ENCODE results near the gene UBALD2.
"Not testable (repeated sequence)": the region's sequence is repeated elsewhere in the genome, so short reads cannot be mapped to it uniquely, and the experiment has no call there.

Gene UBALD2

DNA sequence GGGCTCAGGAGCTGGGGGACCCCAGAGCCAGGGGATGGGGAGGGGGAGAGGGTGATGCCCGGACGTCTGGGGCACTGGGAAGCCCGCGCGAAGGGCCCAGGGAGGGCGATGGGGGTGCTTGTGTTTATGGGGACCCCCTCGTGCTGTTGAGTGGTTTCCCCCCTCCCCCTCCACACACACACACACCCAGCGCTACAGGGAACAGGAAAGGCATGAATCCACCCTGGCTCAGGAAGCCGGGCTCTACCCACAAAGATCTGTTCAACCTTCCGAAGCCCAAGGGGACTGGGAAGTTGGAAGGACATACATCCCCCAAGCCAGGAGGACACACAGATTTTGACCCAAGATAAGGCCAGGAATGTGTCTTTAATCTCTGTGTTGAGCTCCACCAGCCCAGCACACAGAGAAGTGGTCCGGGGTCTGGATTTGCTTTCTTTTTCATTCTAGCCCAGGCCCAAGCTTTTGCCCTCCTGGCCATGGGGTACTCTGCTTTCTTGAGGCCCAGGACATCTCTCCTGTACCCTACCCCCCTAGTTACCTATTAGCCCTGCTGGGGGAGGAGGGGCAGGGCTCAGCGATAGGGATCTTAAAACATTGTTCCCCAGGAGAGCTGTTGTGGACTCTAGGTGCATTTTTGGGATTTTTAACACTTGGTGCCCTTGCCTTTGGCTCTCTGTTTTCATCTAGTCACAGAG lies 1.2 kb downstream of the UBALD2 start:
- no peak for DNase-seq

DNA sequence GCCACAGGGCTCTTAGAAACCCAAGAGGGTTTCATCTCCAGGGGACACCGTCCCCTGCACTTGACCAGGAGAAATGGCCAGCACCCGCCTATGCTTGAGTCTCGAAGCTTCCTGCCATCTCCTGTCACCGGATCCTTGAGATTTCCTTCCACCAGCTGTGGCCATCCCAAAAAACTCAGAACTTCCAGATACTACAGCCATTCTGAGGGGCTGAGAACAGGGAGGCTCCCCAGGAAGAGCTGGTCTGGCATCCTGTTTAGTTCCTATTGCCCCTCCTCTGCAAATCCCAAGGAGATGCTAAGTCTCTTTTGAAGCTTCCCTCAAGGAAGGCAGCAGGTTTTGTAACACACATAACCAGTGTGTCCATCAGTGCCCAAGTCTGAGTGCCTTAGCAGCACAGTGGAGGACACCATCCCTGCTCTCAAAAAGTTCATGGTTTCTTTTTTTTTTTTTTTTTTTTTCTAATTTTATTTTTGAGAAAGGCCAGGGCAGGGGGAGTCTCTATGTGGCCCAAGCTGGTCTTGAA lies 2.0 kb downstream of the UBALD2 start:
- DNase-seq = no peak

DNA sequence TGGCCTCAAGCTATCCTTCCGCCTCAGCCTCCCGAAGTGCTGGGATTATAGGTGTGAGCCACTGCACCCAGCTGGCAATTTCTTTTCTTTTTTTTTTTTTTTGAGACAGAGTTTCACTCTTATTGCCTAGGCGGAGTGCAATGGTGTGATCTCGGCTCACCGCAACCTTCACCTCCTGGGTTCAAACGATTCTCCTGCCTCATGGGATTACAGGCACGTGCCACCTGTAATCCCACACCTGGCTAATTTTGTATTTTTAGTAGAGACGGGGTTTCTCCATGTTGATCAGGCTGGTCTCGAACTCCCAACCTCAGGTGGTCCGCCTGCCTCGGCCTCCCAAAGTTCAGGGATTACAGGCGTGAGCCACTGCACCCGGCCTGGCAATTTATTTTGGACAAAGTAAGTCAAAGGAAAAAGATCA lies 2.4 kb downstream of the UBALD2 start:
- DNase-seq = not testable (repeated sequence)

DNA sequence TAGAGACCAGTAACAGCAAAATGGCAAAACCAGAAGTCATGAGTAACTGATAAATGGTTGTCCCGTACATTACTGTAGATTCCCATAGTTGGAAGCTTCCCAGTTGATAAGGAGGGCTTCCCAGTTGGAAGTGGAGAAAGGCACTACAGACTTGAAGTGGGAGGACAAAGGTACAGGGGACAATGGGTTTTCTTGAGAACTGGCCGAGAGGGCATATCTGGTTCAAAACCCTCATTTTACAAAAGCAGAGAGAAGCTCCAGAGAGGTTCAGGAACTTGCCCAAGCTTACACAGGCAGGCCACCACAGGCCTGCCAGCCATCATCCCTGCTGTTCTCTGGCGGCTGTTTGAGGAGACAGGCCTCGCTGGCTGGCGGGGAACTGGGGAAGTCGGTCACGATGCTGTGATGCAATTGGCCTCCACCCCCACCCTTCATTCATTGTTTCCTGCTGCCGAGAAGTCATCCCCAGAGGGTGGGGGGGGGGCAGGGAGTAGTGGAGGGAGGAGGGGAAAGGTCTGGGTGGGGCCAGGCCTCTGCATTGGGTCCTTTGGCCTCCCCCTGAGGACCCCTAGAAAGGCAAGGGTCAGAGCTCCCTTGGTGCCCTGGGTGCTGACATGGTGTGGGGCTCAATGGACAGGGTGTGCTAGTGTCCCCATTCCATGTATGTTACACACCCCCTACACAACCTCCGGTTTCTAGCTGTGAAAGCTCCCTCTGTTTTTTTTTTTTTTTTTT lies 3.0 kb downstream of the UBALD2 start:
- peak; percentile 67 for DNase-seq

GRCh38 chr17:76268991-76269981 lies 4.1 kb downstream of the UBALD2 start:
- DNase-seq = no peak

DNA sequence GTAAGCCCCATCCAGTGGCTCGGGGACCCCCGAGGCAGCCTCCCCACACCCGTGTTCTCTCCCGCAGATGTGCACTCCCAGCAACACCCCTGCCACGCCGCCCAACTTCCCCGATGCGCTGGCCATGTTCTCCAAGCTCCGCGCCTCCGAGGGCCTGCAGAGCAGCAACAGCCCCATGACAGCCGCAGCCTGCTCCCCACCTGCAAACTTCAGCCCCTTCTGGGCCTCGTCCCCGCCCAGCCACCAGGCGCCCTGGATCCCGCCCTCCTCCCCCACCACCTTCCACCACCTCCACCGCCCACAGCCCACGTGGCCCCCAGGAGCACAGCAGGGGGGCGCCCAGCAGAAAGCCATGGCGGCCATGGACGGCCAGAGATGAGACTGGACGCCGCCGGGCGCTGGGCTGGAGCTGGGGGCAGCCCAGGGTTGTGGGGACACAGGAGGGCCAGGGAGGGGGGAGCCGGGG lies 5.0 kb downstream of the UBALD2 start:
- no peak for DNase-seq

- no peak for DNase-seq
Measured at GRCh38 chr17:76270770-76271668, 5.9 kb downstream of the UBALD2 start.

DNA sequence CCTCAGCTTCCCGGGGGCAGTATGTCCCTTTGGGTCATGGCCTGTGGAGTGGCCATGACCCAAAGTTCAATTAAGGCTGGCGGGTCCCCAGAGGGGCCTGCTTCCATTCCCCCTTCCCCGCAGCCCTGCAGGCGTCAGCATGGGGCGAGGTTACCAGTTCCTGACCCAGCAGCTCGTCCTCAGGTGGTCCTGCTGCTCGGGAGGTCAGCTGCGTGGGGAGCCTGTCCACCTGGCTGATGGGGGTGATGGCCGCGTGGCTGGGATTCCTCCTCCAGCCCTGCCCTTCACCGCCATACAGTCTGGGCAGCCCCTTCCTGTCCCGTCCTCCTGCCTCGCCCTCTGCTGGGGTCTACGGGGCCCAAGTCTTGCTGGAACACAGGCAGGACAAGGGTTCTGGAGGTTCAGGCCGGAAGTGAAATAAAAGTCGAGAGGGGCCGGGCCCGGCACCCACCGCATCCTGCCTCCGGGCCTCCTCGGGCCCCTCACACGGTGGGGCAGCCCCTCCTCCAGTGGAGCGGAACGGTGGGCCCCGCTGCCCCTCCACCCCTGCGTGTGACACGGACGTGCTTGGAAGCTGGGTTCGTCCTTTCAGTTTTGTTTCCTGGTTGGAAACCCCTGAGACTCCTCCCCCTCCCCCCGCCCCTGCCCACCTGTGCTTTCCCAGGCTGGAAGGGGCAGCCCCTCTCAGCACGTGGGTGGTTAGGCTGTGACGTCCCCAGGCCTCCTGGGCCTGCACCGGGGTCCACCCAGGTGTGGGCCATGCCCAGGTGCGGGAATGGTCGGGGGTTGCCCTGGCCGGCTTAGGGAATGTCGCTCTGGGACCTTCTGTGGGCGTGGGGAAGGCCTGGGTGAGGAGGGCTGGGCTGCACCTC lies 6.8 kb downstream of the UBALD2 start:
- DNase-seq = no peak

- no peak for DNase-seq
Measured at GRCh38 chr17:76272541-76273444, 7.6 kb downstream of the UBALD2 start.

DNA sequence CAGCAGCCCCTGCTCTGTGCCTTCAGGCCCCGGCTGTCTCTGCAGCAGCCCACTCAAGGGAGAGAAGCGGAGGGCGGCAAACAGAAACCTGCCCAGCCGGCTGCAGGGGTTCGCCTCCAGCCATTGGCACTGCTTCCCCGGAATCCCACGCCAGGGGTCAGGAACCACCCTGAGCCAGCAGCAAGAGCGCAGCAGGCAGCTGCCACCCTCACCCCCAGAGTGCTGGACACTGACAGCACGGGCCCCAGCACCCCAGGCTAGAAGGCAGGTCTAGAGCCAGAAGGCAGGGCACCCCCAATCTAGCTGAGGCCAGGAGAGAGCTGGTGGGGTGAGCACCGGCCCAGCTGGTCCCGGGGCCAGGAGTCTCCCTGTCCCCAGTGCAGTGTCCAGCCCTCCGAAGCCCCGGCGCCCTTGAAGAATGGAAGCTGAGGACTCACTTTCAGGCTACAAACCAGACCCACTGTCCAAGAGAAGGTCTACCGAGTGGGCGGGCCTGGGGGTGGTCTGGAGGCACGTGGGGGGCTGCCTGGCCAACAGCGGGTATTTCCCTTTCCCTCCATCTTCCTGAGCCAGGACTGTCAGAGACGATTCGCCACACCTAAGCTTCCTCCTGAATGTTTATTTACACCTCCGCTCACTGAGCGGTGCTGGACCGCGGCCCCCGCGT lies 8.4 kb downstream of the UBALD2 start:
- DNase-seq = no peak

DNA sequence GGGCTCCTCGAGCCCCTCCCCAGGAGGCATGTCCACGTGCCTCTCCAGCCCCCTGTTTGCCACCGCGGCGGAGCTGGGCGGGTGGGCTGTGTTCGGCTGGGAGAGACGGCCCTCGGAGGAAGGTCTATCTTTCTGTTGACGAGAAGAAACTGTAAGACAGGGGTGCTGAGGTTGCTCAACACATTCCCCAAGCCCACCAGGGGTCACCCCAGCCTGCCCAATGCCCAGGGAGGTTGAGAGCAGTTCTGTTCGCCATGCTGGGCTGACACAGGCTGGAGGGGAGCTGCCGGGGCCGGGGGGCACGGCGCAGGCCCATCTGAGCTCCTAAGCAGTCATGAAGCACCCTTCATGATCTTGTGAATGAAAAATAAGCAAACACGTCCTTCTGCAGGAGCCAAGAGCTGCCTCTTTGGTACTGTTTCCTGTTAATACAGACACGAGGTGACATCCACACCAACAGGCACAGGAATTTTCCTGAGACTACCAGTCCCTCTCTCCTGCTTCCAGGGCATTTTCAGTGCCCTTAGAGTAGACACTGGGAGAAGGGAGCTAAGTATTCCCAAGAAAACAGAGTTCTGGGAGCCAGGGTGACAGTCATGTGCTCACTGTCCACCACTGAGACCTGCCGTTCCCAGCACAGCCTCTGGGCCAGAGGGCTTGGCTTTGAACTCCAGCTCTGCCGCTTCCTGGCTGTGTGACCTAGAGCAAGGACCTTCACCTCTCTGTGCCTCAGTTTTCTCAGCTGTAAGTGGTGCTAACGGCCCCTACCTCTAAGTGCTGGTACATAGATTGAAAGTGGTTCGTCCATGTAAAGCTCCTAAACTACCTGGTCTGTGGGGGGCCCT lies 9.2 kb downstream of the UBALD2 start:
- no peak for DNase-seq

DNA sequence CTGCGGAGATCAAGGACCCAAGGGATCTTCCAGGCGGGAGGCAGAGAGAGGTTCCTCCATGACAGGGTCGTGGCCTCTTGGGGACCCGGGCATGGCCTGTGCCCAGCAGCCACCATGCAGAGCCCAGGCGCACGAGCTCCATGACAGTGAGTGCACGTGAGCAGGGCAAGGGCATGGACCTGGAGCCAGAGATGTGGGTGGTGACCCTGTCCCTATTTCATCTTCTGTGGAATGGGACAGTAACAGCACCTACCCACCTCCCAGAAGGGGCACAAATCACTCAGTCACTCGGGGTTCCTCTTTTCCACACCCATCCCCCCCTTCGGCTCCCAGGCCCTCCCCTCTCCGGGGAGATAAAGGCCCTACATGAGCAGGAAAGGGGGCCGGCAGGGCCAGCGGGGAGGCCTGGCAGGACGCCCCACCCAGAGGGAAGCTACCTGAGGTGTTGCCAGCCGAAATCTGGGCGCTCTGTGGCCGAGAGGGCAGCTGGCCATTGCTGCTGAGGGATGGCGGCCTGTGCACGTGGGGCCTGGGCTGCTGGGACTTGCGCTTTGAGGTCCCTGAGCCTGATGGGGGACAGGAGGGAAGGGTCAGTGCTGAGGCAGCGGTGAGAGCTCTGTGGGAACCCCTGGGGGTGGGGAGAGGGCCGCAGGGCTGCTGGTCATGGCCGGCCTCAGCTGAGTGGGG lies 10.4 kb downstream of the UBALD2 start:
- no peak for DNase-seq

DNA sequence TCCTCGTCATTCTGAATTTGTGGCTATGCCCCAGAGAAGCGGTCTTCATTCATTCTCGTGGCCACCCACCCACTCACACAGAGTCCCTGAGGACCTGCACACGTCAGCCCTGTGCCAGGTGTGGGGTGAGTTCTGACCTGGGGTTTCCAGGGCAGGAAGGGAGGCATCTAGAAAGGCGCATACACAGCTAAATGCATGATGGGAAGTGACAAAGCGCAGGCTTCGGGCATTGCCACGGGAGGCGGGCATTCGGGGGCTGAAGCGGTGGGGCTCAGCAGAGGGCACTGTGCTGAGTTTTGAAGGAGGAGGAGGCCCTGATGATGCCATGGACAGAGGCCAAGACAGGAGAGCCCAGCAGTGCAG lies 10.9 kb downstream of the UBALD2 start:
- DNase-seq = no peak

GRCh38 chr17:76276461-76277299 lies 11.5 kb downstream of the UBALD2 start:
- no peak for DNase-seq

- no peak for DNase-seq
Measured at GRCh38 chr17:76277300-76278267, 12.4 kb downstream of the UBALD2 start.

Measured in NCI-H1694 treated with DMSO at 0.1 percent for 48 hours (cell line).